COLO668 (cell line): ENCODE results near the gene OR7C2.

ENCODE experiments used
- DNase-seq: peaks from one replicate; lab custom pipeline; 2025; ENCODE audit not compliant: unreplicated experiment; lab: John Stamatoyannopoulos, UW

OR7C2 gene

GRCh38 chr19:14978161-14978776 lies 37.0 kb downstream of the OR7C2 start:
- DNase-seq = no peak

DNA sequence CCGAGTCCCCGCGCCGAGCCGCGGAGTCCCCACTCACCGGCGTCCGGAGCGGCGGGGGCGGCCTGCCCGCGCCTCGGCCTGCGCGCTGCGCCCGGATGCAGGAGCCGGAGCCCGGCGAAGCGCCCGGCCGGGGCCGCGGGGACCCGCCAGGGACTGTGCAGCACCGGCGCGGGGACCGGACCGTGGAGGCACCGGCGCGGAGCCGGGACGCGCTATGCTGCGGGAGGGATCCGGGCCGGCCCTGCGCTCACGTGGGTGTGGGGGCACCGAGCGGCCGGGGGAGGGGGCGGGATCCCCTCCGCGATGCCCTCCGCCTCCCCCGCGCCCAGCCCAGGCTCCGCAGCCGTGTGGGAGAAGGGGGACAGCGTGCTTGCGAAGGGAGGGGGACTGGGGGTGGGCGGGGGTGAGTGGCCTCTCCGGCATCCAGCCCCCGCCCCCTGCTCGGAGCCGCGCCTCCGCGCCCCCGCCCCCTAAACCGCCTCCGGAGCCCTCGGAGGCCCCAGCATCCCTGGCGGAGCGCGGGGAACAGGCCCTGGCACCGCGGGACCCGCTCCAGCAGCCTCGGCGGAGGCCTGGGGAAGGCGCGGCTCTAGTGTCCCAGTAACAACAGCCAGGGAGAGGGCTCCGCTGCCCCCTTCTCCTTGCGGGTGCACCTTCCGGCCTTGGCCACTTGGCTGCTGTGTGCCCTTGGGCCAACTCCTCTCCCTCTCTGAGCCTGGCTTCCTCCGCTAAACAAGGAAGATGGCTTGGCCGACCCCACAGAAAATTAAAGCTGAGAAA lies 38.4 kb downstream of the OR7C2 start, which contains the start of gene SLC1A6:
TSS of gene SLC1A6 (minus strand) at position 389 of the 780 bp plus-strand sequence. CDS start 6,954 bp downstream, outside the sequence.
- no peak for DNase-seq

GRCh38 chr19:14985133-14985532 lies 43.8 kb downstream of the OR7C2 start:
- DNase-seq = no peak
